GM18861 (cell line): Measurements from ENCODE around the gene GRB10.

Experiments
- ATAC-seq: cut with Tn5 transposase; IDR thresholded peaks from one replicate; pipeline ENCODE4 v1.9.1; 2021; ENCODE audit not compliant: unreplicated experiment

Gene GRB10

DNA sequence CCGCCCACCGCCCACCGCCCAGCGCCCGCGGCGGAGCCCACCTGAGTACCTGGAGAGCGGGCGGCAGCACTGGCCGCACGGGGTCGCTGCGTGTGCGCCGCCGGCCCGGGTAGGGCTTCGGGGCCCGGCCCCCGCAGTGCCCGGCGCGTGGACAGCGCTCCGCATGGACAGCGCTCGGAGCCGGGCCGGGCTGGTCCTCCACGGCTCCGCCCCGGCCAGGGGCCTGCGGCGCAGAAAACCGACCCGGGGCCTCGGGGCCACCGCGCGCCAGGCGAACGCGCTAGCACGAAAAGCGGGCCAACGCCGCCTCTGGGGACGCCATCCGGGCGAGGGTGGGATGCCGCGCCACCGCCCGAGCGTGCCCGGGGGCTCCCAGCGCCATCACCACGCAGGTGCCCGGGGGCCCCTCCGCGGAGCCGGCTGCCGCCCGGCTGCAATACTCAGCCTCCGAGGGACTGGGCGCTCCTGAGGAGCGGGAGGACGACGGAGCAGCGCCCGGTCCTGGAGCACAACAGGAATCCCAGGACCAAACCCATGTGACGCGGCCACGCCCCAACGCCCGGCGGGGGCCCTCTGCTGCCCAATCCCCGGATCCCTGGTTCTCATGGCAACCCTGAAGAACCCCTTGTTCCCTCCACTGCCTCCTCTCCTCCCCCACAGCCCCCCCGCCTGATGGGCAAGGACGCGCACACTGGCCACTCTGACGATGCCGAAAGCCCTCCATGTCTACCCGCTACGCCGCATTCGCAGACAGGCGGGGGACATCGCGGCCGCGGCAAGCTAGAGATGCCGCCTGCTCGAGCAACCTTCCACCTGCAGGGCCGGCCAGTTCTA is at the start of gene GRB10:
TSS of gene GRB10 (minus strand) at position 522 of the 834 bp plus-strand sequence. CDS start 50,574 bp downstream, outside the sequence.
- no peak for ATAC-seq

DNA sequence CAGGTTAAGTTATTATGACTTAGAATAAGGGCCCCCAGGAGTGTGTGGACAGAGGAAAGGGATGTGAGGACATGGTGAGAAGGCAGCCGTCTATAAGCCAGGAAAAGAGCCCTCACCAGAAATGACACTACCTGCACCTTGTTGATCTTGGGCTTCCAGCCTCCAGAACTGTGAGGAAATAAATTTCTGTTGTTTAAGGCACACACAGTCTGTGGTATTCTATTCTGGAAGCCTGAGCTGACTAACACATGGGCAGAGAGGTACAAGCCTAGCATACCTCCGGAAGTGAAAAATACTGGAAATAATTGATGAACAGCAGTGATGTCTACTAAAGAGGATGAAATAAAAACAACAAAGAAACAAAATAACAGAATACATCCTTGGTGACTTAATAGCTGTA is 46.1 kb upstream of the GRB10 start:
- no peak for ATAC-seq

GRCh38 chr7:50828116-50828515 is 45.4 kb upstream of the GRB10 start:
- ATAC-seq, result no peak

DNA sequence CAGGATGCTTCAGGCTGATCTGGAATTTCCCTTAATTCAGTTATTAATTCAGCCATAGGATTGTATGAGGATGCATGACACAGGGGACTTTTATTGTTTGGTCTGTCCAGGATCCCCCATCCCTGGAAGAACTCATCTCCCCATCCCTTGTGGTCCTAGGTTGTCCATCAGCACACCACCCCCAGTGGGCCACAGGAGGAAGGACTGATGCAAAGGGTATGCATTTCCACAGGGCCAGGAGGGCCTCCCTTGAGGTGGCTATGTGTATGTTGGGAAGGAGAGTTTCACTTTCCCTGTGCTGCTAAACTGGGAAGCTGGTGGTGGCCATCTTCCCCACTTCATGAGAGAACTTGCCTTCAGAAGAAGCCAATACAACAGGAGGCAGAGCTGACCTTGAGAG is 44.6 kb upstream of the GRB10 start:
- ATAC-seq, result no peak

DNA sequence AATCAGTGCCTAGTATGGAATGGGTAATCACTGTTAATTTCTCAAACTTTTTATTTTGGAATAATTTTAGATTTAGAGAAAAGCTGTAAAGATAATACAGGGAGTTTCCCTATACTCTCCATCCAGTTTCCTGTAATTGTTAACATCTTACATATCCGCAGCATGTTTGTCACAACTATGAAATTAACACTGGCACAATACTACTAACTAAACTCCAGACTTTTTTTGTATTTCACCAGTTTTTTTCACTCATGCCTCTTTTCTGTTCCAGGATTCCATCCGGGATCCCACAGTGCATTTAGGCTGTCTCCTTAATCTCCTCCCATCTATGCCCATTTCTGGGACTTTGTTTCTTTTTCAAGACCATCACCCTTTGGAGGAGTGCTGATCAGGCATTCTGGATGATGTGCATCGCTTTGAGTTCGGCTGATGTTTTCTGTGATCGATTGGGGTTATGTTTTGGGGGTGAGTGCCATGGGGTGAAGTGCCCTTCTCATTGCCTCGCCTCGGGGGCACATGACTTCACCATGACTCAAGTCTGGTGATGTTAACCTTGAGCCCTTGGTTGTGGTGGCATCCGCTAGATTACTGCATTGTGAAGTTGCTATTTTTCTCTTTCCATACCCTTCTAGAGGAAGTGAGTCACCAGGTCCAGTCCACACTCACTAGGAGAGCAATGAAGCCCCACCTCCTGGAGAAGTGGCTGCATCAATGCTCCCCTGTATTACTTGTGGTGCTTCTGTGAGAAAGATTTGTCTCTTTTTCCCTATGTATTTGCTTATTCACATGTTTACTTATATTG is 43.9 kb upstream of the GRB10 start:
- no peak for ATAC-seq

GRCh38 chr7:50825465-50825864 is 42.8 kb upstream of the GRB10 start:
- no peak for ATAC-seq

GRCh38 chr7:50824882-50825281 is 42.2 kb upstream of the GRB10 start:
- ATAC-seq, result no peak

- ATAC-seq, result no peak
These were observed 40.0 kb upstream of the GRB10 start for GRCh38 chr7:50822706-50823105.

GRCh38 chr7:50822110-50822509 is 39.4 kb upstream of the GRB10 start:
- no peak for ATAC-seq

GRCh38 chr7:50821457-50822008 is 38.8 kb upstream of the GRB10 start:
- ATAC-seq, result no peak

DNA sequence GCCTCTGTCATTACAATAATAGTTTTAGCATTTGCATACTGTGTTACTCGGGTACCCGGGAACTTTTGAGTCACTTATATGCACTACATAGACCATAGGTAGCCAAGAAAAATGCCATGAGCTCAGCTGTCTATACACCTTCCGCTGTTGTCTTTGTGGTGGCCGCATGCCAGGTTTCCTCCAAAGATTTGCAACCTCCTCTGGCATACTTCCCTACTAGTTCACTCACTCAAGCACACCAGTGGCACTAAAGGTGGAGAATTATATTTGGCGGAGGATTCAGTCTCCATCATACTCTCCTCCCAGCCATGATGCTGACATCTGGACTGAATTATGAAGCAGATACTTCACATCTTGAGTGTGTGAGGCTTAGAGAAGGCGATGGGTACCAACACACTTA is 35.6 kb upstream of the GRB10 start:
- no peak for ATAC-seq

GRCh38 chr7:50817561-50817960 is 34.9 kb upstream of the GRB10 start:
- ATAC-seq, result no peak

DNA sequence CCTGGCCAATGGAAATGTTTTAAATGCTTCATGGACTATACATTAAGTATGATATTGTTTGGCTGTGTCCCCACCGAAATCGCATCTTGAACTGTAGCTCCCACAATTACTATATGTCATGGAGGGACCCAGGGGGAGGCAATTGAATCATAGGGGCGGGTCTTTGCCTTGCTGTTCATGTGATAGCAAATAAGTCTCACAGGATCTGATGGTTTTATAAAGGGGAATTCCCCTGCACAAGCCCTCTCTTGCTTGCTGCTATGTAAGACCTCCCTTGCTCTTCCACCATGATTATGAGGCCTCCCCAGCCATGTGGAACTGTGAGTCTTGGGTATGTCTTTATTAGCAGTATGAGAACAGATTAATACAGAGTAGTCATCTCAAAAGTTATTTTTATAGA is 32.4 kb upstream of the GRB10 start:
- ATAC-seq, result no peak

- ATAC-seq, result no peak
These were observed 31.5 kb upstream of the GRB10 start for GRCh38 chr7:50814166-50814565.

- no peak for ATAC-seq
These were observed 30.3 kb upstream of the GRB10 start for GRCh38 chr7:50812841-50813475.

DNA sequence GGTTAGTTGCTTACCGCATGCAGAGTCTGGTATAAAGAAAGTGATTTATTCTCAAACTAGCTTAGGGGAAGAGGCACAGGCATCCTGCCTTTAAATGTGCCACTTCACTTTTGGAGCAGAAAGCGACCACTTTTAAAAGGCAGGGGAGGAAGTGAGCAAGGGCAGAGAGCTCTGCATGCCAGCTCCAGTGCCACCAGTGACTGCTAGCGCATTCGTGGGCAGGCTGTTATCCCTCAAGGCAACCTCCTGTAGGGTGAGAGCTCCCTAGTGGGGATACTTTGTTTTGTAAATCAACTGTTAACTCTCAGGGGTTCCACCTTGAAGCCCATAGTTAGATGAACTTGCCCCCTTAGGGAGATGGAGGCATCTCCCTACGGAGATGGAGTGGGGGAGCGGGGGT is 29.4 kb upstream of the GRB10 start:
- no peak for ATAC-seq

- ATAC-seq, result no peak
These were observed 25.7 kb upstream of the GRB10 start for GRCh38 chr7:50808282-50808888.

- no peak for ATAC-seq
These were observed 24.5 kb upstream of the GRB10 start for GRCh38 chr7:50807026-50807730.

GRCh38 chr7:50806143-50806542 is 23.4 kb upstream of the GRB10 start:
- ATAC-seq, result no peak

- ATAC-seq, result no peak
These were observed 22.9 kb upstream of the GRB10 start for GRCh38 chr7:50805447-50806125.
